Endodermal cell (in vitro differentiated cells): ENCODE results near the gene WDFY2. TPM values are rescaled to one million over a fixed set of nuclear protein-coding genes. Genes with fewer than 3 reads are reported as not detected.

Experiments used
- DNase-seq: peaks from one replicate; pipeline ENCODE4 v3.0.0-alpha.2; 2017
- H3K27ac ChIP-seq: 2 replicates; pipeline ENCODE4 v1.5.1; 2013; ENCODE audit warnings: mild to moderate bottlenecking, low read depth, low read length, moderate library complexity
- H3K27me3 ChIP-seq: 2 replicates; pipeline ENCODE4 v1.6.1; 2013; ENCODE audit warnings: mild to moderate bottlenecking, low read length, moderate library complexity; ENCODE audit not compliant: insufficient read depth, control insufficient read depth, poor library complexity, severe bottlenecking
- H3K36me3 ChIP-seq: 2 replicates; pipeline ENCODE4 v1.7.0; 2013; ENCODE audit warnings: mild to moderate bottlenecking, low read length, moderate library complexity; ENCODE audit not compliant: control insufficient read depth, insufficient read depth
- H3K4me1 ChIP-seq: one replicate; pipeline ENCODE4 v1.7.0; 2013; ENCODE audit warnings: low read length; ENCODE audit not compliant: control insufficient read depth, insufficient read depth
- H3K4me3 ChIP-seq: 2 replicates; pipeline ENCODE4 v1.5.1; 2013; ENCODE audit warnings: mild to moderate bottlenecking, low read length, moderate library complexity
- H3K9ac ChIP-seq: 2 replicates; pipeline ENCODE4 v1.6.1; 2013; ENCODE audit warnings: mild to moderate bottlenecking, low read length, moderate library complexity; ENCODE audit not compliant: poor library complexity, severe bottlenecking; ENCODE audit errors: extremely low read depth
- H3K9me3 ChIP-seq: 2 replicates; pipeline ENCODE4 v1.6.1; 2013; ENCODE audit warnings: mild to moderate bottlenecking, low read length, moderate library complexity; ENCODE audit not compliant: control insufficient read depth
- H3K27ac Mint-ChIP-seq: 2 replicates; pipeline ENCODE4 v1.8.0; 2020; ENCODE audit warnings: mixed read lengths
- H3K27me3 Mint-ChIP-seq: 2 replicates; pipeline ENCODE4 v1.8.0; 2021; ENCODE audit warnings: mild to moderate bottlenecking, mixed read lengths; ENCODE audit not compliant: insufficient read depth
- H3K36me3 Mint-ChIP-seq: 2 replicates; pipeline ENCODE4 v1.8.0; 2020; ENCODE audit warnings: low read depth, mixed read lengths
- H3K4me1 Mint-ChIP-seq: 2 replicates; pipeline ENCODE4 v1.8.0; 2020; ENCODE audit warnings: mixed read lengths
- H3K4me3 Mint-ChIP-seq: 2 replicates; pipeline ENCODE4 v1.8.0; 2020; ENCODE audit warnings: mild to moderate bottlenecking, moderate library complexity, mixed read lengths
- H3K9me3 Mint-ChIP-seq: 2 replicates; pipeline ENCODE4 v1.8.0; 2020; ENCODE audit warnings: mild to moderate bottlenecking, mixed read lengths
- CTCF ChIP-seq: fragments of 200-600 bp; sonication (generic); conservative IDR thresholded peaks from 2 replicates; pipeline ENCODE4 v1.5.0; 2021; ENCODE audit warnings: antibody characterized with exemption, mild to moderate bottlenecking
- WGBS, 2 experiments: methylation state at CpG; one replicate each; pipeline versions ENCODE4 v1.1.5 to v1.1.7; 2013; ENCODE audit warnings: missing lambda C conversion rate in 2 of 2, mixed read lengths in 1 of 2; ENCODE audit not compliant: insufficient coverage in 1 of 2, insufficient read length in 1 of 2; 5-methylcytosine and 5-hydroxymethylcytosine counted together
- total RNA-seq, 2 donors: library from RNA; stranded (reverse); fragmentation: NEBNext Ultra II Directional in 1 of 2; extraction: Animal tissue kit (Norgen Biotek cat#: 25700) in 1 of 2; gene quantifications; 2 replicates in 1 of 2; 3 replicates in 1 of 2; pipeline ENCODE4 v1.2.1, GENCODE V29; 2021

Gene WDFY2
- total RNA-seq, 2 donors from 2014 or later: 20.6 to 28.0 TPM

GRCh38 chr13:51747438-51748434, 163.5 kb downstream of the WDFY2 start:
- Mint-ChIP-seq H3K36me3 (peaks cover 40% of the 10 kb centered on the region), H3K4me1 (no peaks in the 10 kb centered on the region), H3K27ac (no peak overlapping the region), H3K27me3 (no peaks in the 10 kb centered on the region), H3K9me3 (peaks cover 20% of the 10 kb centered on the region), H3K4me3 (no peak overlapping the region)
- Histone ChIP-seq H3K4me1 (no peaks in the 10 kb centered on the region), H3K9ac (no peak overlapping the region), H3K27me3 (no peaks in the 10 kb centered on the region), H3K9me3 (peaks cover 38% of the 10 kb centered on the region), H3K4me3 (peak overlapping the region; percentile 56), H3K36me3 (peaks cover 38% of the 10 kb centered on the region), H3K27ac (no peak overlapping the region)
- no peak for TF ChIP-seq CTCF
- DNase-seq: peak; percentile 79
- WGBS, 2 experiments: 96 to 98% methylated on average over 7 to 9 of the region's 9 CpGs

DNA sequence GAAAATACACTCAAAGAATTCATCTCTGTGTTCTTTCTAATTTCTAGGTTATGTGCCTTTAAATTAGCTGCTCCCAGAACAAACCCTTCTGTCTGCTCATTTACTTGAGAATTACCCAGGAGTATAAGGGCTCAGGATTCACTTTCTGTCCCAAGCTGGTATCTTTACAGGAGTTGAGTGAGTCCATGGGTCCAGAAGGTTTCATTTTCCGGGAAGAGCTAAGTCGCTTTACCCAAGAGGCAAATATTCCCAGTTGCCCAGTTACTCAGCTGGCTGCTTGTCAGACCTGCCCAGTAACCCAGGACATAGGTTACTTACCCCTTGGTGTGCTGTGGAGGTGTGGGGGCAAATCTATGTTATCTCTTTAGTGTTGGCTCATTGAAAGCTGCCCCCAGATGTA, 172.4 kb downstream of the WDFY2 start:
- H3K4me1 ChIP-seq: no peaks in the 10 kb centered on the region
- DNase-seq: no peak
- H3K27me3 ChIP-seq: no peaks in the 10 kb centered on the region
- Mint-ChIP-seq H3K9me3 (no peaks in the 10 kb centered on the region), H3K4me1 (no peaks in the 10 kb centered on the region), H3K4me3 (no peak overlapping the region), H3K27ac (no peak overlapping the region), H3K36me3 (peaks cover 30% of the 10 kb centered on the region), H3K27me3 (no peaks in the 10 kb centered on the region)
- no peak overlapping the region for H3K27ac ChIP-seq
- TF ChIP-seq CTCF: no peak
- 100% methylated on average over 2 of the region's 2 CpGs for WGBS, 2 experiments
- H3K4me3 ChIP-seq: no peak overlapping the region
- H3K36me3 ChIP-seq: peaks cover 30% of the 10 kb centered on the region
- no peaks in the 10 kb centered on the region for H3K9me3 ChIP-seq
- no peak overlapping the region for H3K9ac ChIP-seq

DNA sequence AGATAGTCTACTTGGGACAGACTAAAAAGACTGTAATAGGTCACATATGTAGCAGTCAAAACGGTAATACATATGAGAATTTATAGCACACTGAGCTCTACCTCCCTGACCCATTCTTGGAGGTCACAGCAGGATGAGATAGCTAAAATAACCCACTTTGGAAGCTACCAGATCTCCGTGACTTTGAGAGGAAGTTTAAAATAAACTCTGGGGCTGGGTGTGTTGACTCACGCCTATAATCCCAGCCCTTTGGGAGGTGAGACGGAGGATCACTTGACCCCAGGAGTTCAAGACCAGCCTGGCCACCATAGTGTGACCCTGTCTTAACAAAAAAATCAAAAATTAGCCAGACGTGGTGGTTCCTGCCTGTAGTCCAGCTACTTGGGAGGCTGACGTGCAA, 174.4 kb downstream of the WDFY2 start:
- H3K9ac ChIP-seq: no peak overlapping the region
- Mint-ChIP-seq H3K9me3 (no peaks in the 10 kb centered on the region), H3K27me3 (no peaks in the 10 kb centered on the region), H3K4me3 (no peak overlapping the region), H3K4me1 (no peaks in the 10 kb centered on the region), H3K27ac (no peak overlapping the region), H3K36me3 (peaks cover 26% of the 10 kb centered on the region)
- H3K9me3 ChIP-seq: no peaks in the 10 kb centered on the region
- H3K27me3 ChIP-seq: no peaks in the 10 kb centered on the region
- TF ChIP-seq CTCF: no peak
- peaks cover 19% of the 10 kb centered on the region for H3K36me3 ChIP-seq
- no peak for DNase-seq
- no peak overlapping the region for H3K4me3 ChIP-seq
- WGBS, 2 experiments: 84 to 91% methylated on average over 4 to 6 of the region's 6 CpGs
- H3K4me1 ChIP-seq: no peaks in the 10 kb centered on the region
- H3K27ac ChIP-seq: no peak overlapping the region
